Measurements from ENCODE around the gene L3MBTL2. TPM values are rescaled to one million over a fixed set of nuclear protein-coding genes. Genes with fewer than 3 reads are reported as not detected.

L3MBTL2 gene
- total and polyA plus RNA-seq, 10 donors, result 11.4 to 33.8 (median 22.6) TPM

DNA sequence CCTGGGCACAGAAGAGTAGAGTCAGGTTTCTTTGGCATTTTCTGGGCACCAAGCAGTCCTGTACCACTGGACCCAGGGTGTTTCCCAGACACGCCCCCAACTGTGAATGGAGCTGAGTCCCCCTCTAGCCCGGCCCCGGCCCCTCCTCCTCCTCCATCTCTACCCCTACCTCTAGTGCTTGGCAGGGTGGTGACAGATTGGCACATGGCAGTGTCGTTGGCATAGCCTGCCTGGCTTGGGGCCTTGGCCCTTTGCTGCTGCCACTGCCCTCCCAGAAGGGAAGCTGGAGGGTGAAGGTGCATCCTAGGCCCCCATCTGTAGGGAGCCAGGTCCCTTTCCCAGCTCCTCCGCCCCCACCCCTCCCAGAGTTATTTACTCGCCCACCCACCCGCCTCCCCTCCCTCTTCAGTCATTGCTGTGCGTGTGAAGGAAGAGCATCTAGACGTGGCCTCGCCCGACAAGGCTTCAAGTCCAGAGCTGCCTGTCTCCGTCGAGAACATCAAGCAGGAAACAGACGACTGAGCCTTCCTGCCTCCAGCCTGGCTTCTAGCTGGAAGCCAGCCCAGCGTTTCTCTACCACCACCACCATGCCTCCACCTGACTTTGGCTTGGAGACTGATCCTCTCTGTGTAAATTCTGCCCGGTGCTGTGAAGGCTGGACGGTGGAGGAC lies 24.8 kb downstream of the L3MBTL2 start:
- H3K27me3 ChIP-seq (replicated peaks in 1 of 7), result no peaks in the 10 kb centered on the region
- WGBS, 5 donors, result 44 to 54% (median 48%) methylated on average over 14 to 17 of the region's 17 CpGs
- intact Hi-C loops (cut with DNase I; ENCODE audit: low total_unique reads), result no loop called here
- peaks cover 8 to 69% (median 49%) of the 10 kb centered on the region in 6 donors for H3K36me3 ChIP-seq
- H3K9me3 ChIP-seq, result no peaks in the 10 kb centered on the region
- peaks cover 0 to 21% (median 0%) of the 10 kb centered on the region in 6 donors for H3K4me1 ChIP-seq
- H3K4me3 ChIP-seq, result no peak overlapping the region
- TF ChIP-seq POLR2A (IDR thresholded peaks at IDR 0.05) (no peak), POLR2AphosphoS5 (IDR thresholded peaks at IDR 0.05) (peak in 2 of 3 donors; percentile 40 to 56)
- peak overlapping the region in 5 of 8 donors; percentile 25 to 65 (median 48) for H3K27ac ChIP-seq
- no peak for DNase-seq

DNA sequence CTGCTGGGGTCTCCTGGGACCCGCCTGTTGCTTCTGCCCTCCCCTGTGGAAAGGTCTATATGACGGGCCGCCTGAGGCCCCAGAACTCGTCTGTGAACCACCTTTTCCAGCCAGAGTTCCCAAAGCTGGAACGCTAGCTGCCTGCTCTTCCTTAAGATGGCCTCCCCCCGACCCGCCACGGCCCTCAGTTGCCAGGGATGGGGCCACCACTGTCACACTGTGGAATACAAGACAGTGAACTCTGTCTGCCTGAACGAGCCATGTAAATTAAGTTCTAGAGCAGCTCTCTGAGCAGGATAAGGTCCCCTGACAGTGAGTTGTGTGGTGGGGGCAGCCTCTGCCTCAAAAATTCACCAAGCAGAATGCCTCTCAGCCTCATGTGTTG lies 25.3 kb downstream of the L3MBTL2 start:
- DNase-seq, result no peak
- 72 to 100% (median 86%) methylated on average over 4 to 9 of the region's 9 CpGs for WGBS, 5 donors
- Histone ChIP-seq H3K4me3 (no peak overlapping the region), H3K4me1 (peaks cover 0 to 25% (median 0%) of the 10 kb centered on the region in 6 donors), H3K27me3 (replicated peaks in 1 of 7) (no peaks in the 10 kb centered on the region), H3K36me3 (peaks cover 6 to 64% (median 44%) of the 10 kb centered on the region in 6 donors), H3K9me3 (no peaks in the 10 kb centered on the region), H3K27ac (peak overlapping the region in 5 of 8 donors; percentile 25 to 65 (median 48))
- TF ChIP-seq POLR2AphosphoS5 (IDR thresholded peaks at IDR 0.05) (no peak), POLR2A (IDR thresholded peaks at IDR 0.05) (no peak)
- TF ChIP-seq, protein P1, sequence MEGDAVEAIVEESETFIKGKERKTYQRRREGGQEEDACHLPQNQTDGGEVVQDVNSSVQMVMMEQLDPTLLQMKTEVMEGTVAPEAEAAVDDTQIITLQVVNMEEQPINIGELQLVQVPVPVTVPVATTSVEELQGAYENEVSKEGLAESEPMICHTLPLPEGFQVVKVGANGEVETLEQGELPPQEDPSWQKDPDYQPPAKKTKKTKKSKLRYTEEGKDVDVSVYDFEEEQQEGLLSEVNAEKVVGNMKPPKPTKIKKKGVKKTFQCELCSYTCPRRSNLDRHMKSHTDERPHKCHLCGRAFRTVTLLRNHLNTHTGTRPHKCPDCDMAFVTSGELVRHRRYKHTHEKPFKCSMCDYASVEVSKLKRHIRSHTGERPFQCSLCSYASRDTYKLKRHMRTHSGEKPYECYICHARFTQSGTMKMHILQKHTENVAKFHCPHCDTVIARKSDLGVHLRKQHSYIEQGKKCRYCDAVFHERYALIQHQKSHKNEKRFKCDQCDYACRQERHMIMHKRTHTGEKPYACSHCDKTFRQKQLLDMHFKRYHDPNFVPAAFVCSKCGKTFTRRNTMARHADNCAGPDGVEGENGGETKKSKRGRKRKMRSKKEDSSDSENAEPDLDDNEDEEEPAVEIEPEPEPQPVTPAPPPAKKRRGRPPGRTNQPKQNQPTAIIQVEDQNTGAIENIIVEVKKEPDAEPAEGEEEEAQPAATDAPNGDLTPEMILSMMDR (IDR thresholded peaks at IDR 0.05 in 8 of 11, conservative IDR thresholded peaks at IDR 0.05 in 3 of 11), result no peak
- intact Hi-C loops (cut with DNase I; ENCODE audit: low total_unique reads), result no loop called here

DNA sequence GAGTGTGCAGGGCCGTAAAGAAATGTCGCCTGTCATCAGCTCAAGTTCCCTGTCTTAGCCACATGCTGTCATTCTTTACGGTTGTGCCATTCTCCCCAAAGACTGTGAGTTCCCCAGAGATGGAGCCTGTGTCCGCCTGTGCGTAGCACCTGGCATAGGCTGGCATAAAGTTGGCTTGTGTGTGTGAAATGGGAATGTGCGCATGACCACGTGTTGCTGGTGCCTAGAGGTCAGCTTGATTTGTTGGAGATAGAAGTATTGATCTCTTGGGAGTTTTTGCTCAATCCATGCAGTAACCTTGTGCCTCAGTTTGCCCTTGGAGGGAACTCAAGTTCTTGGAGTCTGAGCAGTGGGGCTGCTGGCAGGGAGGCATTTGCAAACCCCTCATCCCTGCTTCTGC lies 26.3 kb downstream of the L3MBTL2 start:
- H3K27me3 ChIP-seq (replicated peaks in 1 of 7), result no peaks in the 10 kb centered on the region
- H3K4me3 ChIP-seq, result no peak overlapping the region
- 80 to 89% (median 81%) methylated on average over 7 of the region's 7 CpGs for whole genome bisulfite sequencing, 5 donors
- DNase-seq, result no peak
- TF ChIP-seq POLR2AphosphoS5 (IDR thresholded peaks at IDR 0.05) (peak in 1 of 3 donors; percentile 9), POLR2A (IDR thresholded peaks at IDR 0.05) (no peak)
- TF ChIP-seq, protein P1 (IDR thresholded peaks at IDR 0.05 in 8 of 11, conservative IDR thresholded peaks at IDR 0.05 in 3 of 11), result no peak
- intact Hi-C loops (cut with DNase I; ENCODE audit: low total_unique reads), result no loop called here
- peaks cover 0 to 25% (median 0%) of the 10 kb centered on the region in 6 donors for H3K4me1 ChIP-seq
- peaks cover 6 to 54% (median 34%) of the 10 kb centered on the region in 6 donors for H3K36me3 ChIP-seq
- no peak overlapping the region for H3K27ac ChIP-seq
- no peaks in the 10 kb centered on the region for H3K9me3 ChIP-seq

DNA sequence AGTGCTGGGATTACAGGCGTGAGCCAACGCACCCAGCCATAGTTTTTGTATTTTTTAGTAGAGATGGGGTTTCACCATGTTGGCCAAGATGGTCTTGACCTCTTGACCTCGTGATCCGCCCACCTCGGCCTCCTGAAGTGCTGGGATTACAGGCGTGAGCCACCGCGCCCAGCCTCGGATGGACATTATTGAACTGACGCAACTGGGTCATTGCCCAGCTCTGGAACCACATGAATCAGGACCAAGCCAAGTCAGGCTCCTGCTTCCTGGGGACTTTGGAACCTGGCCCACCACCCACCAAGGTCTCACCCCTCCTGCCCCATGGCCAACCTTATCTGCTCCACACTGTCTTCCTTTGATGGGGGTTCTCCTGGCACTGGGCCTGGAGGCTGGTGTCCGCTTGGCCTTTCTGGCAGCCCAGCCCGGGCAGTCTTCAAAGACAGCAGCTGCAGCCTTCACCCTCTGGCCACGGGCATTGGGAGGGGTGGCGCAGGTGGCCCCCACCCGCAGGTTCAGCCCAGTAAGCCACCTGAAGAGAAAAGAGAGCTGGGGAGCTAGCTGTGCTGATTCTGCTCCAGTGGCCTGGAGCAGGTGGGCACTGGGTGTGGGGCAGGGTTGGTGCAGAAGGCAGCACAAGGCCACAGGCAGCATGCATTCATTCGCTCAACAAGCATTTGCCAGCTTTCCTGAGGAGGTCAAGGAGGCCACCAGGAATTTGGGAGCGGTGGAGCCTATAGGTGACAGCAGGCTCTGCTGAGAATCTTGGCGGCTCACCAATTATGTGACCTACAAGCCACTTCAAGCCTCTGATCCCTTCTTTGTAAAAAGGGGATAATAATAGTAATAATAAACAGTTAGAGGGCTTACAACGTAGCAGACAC lies 29.9 kb downstream of the L3MBTL2 start:
- Histone ChIP-seq H3K9me3 (no peaks in the 10 kb centered on the region), H3K36me3 (peaks cover 0 to 17% (median 10%) of the 10 kb centered on the region in 6 donors), H3K27ac (no peak overlapping the region), H3K4me3 (no peak overlapping the region), H3K27me3 (replicated peaks in 1 of 7) (no peaks in the 10 kb centered on the region), H3K4me1 (peaks cover 8 to 41% (median 17%) of the 10 kb centered on the region in 6 donors)
- TF ChIP-seq POLR2AphosphoS5 (IDR thresholded peaks at IDR 0.05), result no peak
- TF ChIP-seq POLR2A (IDR thresholded peaks at IDR 0.05), result no peak
- TF ChIP-seq, protein P1 (IDR thresholded peaks at IDR 0.05 in 8 of 11, conservative IDR thresholded peaks at IDR 0.05 in 3 of 11), result no peak
- intact Hi-C loops (cut with DNase I; ENCODE audit: low total_unique reads), result no loop called here
- no peak for DNase-seq
- WGBS, 5 donors, result 64 to 83% (median 77%) methylated on average over 14 to 19 of the region's 19 CpGs

Measured in spleen (tissue), 11 donors.